K562 (cell line): ENCODE measurements around the gene ASIC3. TPM values are rescaled to one million over a fixed set of nuclear protein-coding genes. Genes with fewer than 3 reads are reported as not detected.

Experiments
- ATAC-seq: fragments of 200-7000 bp; cut with Tn5 transposase; 3 replicates; pipeline ENCODE4 v1.9.1; 2020; ENCODE audit warnings: moderate library complexity
- BruUV-seq: library from RNA; stranded (reverse); fragments of 400-500 nt; replicated peaks from 2 replicates; lab custom pipeline; 2021; lab: Mats Ljungman, UMichigan
- CTCF ChIA-PET: fragments of 300-600 bp; formaldehyde crosslinking; extraction: SDS; loops from one replicate; lab custom pipeline; 2021; ENCODE audit warnings: low intra/inter-chr PET ratio; lab: Yijun Ruan, JAX
- POLR2A ChIA-PET: fragments of 300-600, 350-650 bp; sonication (Branson Sonifier 250); formaldehyde crosslinking; extraction: SDS; loops from one replicate; lab custom pipeline; 2021; ENCODE audit warnings: antibody characterized with exemption, inconsistent platforms; lab: Yijun Ruan, JAX
- DNase-seq, 4 experiments: peaks; one replicate each; pipeline versions ENCODE4 v3.0.0 to v3.0.0-alpha.2; 2011 to 2018; ENCODE audit warnings: low spot score in 3 of 4, mixed read lengths in 3 of 4; ENCODE audit errors: extremely low read depth in 1 of 4
- FAIRE-seq: peaks from 2 replicates; lab custom pipeline; 2011; peaks lifted over from hg19 to GRCh38; lab: Jason Lieb, UNC
- H2AFZ ChIP-seq: 2 replicates; pipeline ENCODE4 v1.6.0; 2011; ENCODE audit warnings: low read depth, low read length, control low read depth, inconsistent platforms
- H3K27ac ChIP-seq: fragments of 200-600 bp; 3 replicates; pipeline ENCODE4 v1.8.0; 2011; ENCODE audit warnings: low read depth, mild to moderate bottlenecking, control low read depth, inconsistent platforms, low read length, moderate library complexity, mixed read lengths; ENCODE audit errors: extremely low read depth
- H3K27me3 ChIP-seq, 2 experiments: fragments of 300-600 bp in 1 of 2; 2 replicates in 1 of 2; 3 replicates in 1 of 2; pipeline versions ENCODE4 v1.6.0 to v1.8.0; 2011; ENCODE audit warnings: inconsistent platforms in 2 of 2, low read length in 2 of 2, mild to moderate bottlenecking in 1 of 2, mixed read lengths in 1 of 2, moderate library complexity in 1 of 2; ENCODE audit not compliant: control insufficient read depth in 2 of 2, insufficient read depth in 2 of 2
- H3K36me3 ChIP-seq: fragments of 300-600 bp; 3 replicates; pipeline ENCODE4 v1.8.0; 2011; ENCODE audit warnings: mild to moderate bottlenecking, low read length, inconsistent platforms; ENCODE audit not compliant: control insufficient read depth, insufficient read depth
- H3K4me1 ChIP-seq, 2 experiments: fragments of 200-600 bp in 1 of 2; replicated peaks in 1 of 2; 2 replicates in 1 of 2; 3 replicates in 1 of 2; pipeline versions ENCODE4 v1.5.1 to v1.8.0; 2011; ENCODE audit warnings: inconsistent platforms in 2 of 2, low read length in 2 of 2, mild to moderate bottlenecking in 1 of 2, mixed read lengths in 1 of 2, moderate library complexity in 1 of 2; ENCODE audit not compliant: control insufficient read depth in 2 of 2, insufficient read depth in 2 of 2
- H3K4me2 ChIP-seq: 2 replicates; pipeline ENCODE4 v1.6.1; 2011; ENCODE audit warnings: low read length, control low read depth, inconsistent platforms, mixed read lengths; ENCODE audit not compliant: insufficient read depth
- H3K4me3 ChIP-seq: fragments of 200-600 bp; sonication (generic), shearing (Covaris generic); 2 replicates; pipeline ENCODE4 v1.5.1; 2016; ENCODE audit warnings: control low read depth, inconsistent platforms
- H3K79me2 ChIP-seq: fragments of 200-600 bp; 3 replicates; pipeline ENCODE4 v1.8.0; 2011; ENCODE audit warnings: low read length, inconsistent platforms; ENCODE audit not compliant: control insufficient read depth, insufficient read depth
- H3K9ac ChIP-seq, 2 experiments: 2 replicates each; pipeline versions ENCODE4 v1.6.0 to v1.6.1; 2011; ENCODE audit warnings: low read depth in 2 of 2, low read length in 2 of 2, control low read depth in 1 of 2, inconsistent platforms in 1 of 2, mild to moderate bottlenecking in 1 of 2, mixed read lengths in 1 of 2; ENCODE audit not compliant: insufficient read depth in 1 of 2
- H3K9me1 ChIP-seq: one replicate; pipeline ENCODE4 v1.6.0; 2011; ENCODE audit warnings: inconsistent platforms, mild to moderate bottlenecking, low read length, moderate library complexity; ENCODE audit not compliant: control insufficient read depth, insufficient read depth
- H3K9me3 ChIP-seq: replicated peaks from 2 replicates; pipeline ENCODE4 v1.5.1; 2011; ENCODE audit warnings: low read depth, low read length, inconsistent platforms; ENCODE audit not compliant: control insufficient read depth, insufficient read depth
- H4K20me1 ChIP-seq: replicated peaks from 2 replicates; pipeline ENCODE4 v1.6.1; 2011; ENCODE audit warnings: low read length, inconsistent platforms, mixed read lengths; ENCODE audit not compliant: control insufficient read depth, insufficient read depth
- CHD2 ChIP-seq: IDR thresholded peaks from 2 replicates; pipeline ENCODE4 v1.6.1; 2011; ENCODE audit warnings: low read depth, low read length
- COPS2 ChIP-seq: fragments of 450-650 bp; conservative IDR thresholded peaks from 2 replicates; pipeline ENCODE4 v1.6.1; 2016; ENCODE audit warnings: mild to moderate bottlenecking, moderate library complexity
- CREB1 ChIP-seq, 2 experiments: sonication (generic) in 1 of 2; formaldehyde crosslinking in 1 of 2; IDR thresholded peaks; 2 replicates each; pipeline versions ENCODE4 v1.6.1 to v1.8.0; 2012 to 2022; ENCODE audit warnings: inconsistent platforms in 1 of 2, mild to moderate bottlenecking in 1 of 2, missing genetic modification reagents in 1 of 2, moderate library complexity in 1 of 2
- CTCFL ChIP-seq: IDR thresholded peaks from 2 replicates; pipeline ENCODE4 v1.6.1; 2011; ENCODE audit warnings: borderline replicate concordance, low read depth, mild to moderate bottlenecking, moderate library complexity, low read length; ENCODE audit not compliant: insufficient read depth, poor library complexity, severe bottlenecking
- NR1H2 ChIP-seq: sonication (generic); formaldehyde crosslinking; IDR thresholded peaks from 2 replicates; pipeline ENCODE4 v1.4.0; 2020; ENCODE audit warnings: mild to moderate bottlenecking, missing genetic modification reagents
- PTBP1 ChIP-seq: fragments of 200-400 bp; formaldehyde crosslinking; IDR thresholded peaks from 2 replicates; pipeline ENCODE4 v1.6.1; 2017; ENCODE audit warnings: low read depth, low read length
- RAD21 ChIP-seq, 2 experiments: fragments of 250-450 bp in 1 of 2; fragments of 450-650 bp in 1 of 2; sonication (Bioruptor Pico) in 1 of 2; formaldehyde crosslinking in 1 of 2; IDR thresholded peaks in 1 of 2; conservative IDR thresholded peaks in 1 of 2; 2 replicates each; pipeline versions ENCODE4 v1.4.0 to v1.8.0; 2020 to 2022; ENCODE audit warnings: mild to moderate bottlenecking in 2 of 2, moderate library complexity in 1 of 2
- SAFB2 ChIP-seq: fragments of 200-400 bp; formaldehyde crosslinking; IDR thresholded peaks from 2 replicates; pipeline ENCODE4 v1.6.1; 2018; ENCODE audit warnings: borderline replicate concordance, low read length, low read depth, moderate library complexity; ENCODE audit not compliant: severe bottlenecking
- TOE1 ChIP-seq, 2 experiments: fragments of 450-650 bp in 1 of 2; sonication (generic) in 1 of 2; formaldehyde crosslinking in 1 of 2; IDR thresholded peaks; 2 replicates each; pipeline versions ENCODE4 v1.7.1 to v1.8.0; 2016 to 2022; ENCODE audit warnings: borderline replicate concordance in 2 of 2, mild to moderate bottlenecking in 2 of 2, antibody characterized with exemption in 1 of 2, inconsistent platforms in 1 of 2, low read depth in 1 of 2, missing genetic modification reagents in 1 of 2, moderate library complexity in 1 of 2
- ZBTB7A ChIP-seq: IDR thresholded peaks from 2 replicates; pipeline ENCODE4 v1.6.1; 2011; ENCODE audit warnings: low read depth, mild to moderate bottlenecking, low read length, moderate library complexity, borderline replicate concordance; ENCODE audit not compliant: control insufficient read depth
- ZFX ChIP-seq: sonication (generic); formaldehyde crosslinking; IDR thresholded peaks from 2 replicates; pipeline ENCODE4 v1.8.0; 2022; ENCODE audit warnings: mild to moderate bottlenecking, missing genetic modification reagents, moderate library complexity
- ZNF224 ChIP-seq: sonication (generic); formaldehyde crosslinking; IDR thresholded peaks from 2 replicates; pipeline ENCODE4 v1.8.0; 2022; ENCODE audit warnings: mild to moderate bottlenecking, missing genetic modification reagents
- ZNF282 ChIP-seq: sonication (generic); formaldehyde crosslinking; IDR thresholded peaks from 2 replicates; pipeline ENCODE4 v1.8.1; 2023; ENCODE audit warnings: missing genetic modification reagents
- ZNF589 ChIP-seq: fragments of 200-800 bp; sonication (Bioruptor generic); IDR thresholded peaks from 2 replicates; pipeline ENCODE4 v1.6.1; 2016; ENCODE audit warnings: low read depth, missing genetic modification characterization, missing compliant biosample characterization
- ZNF644 ChIP-seq: fragments of 200-800 bp; sonication (Bioruptor generic); IDR thresholded peaks from 2 replicates; pipeline ENCODE4 v1.6.1; 2016; ENCODE audit warnings: low read depth, missing genetic modification characterization, missing compliant biosample characterization
- ZSCAN32 ChIP-seq: fragments of 450-650 bp; formaldehyde crosslinking; IDR thresholded peaks from 2 replicates; pipeline ENCODE4 v1.4.0; 2020; ENCODE audit warnings: mild to moderate bottlenecking, moderate library complexity
- WGBS: fragments of 100-300 bp; shearing (Covaris generic); methylation state at CpG from one replicate; pipeline ENCODE4 v1.1.6; 2016; ENCODE audit warnings: low coverage, mixed read lengths; ENCODE audit not compliant: insufficient coverage; ENCODE audit errors: missing lambda C conversion rate; 5-methylcytosine and 5-hydroxymethylcytosine counted together
- in situ Hi-C: fragments of 300-500 bp; cut with MboI; formaldehyde crosslinking; loops from 4 replicates; pipeline ENCODE4 v1.15.0; 2018; ENCODE audit warnings: inconsistent platforms, mixed read lengths
- intact Hi-C: fragments of 100-400 bp; cut with micrococcal nuclease; formaldehyde crosslinking; loops from 2 replicates; pipeline ENCODE4 v1.14.2; 2022
- polyA plus RNA-seq, 8 experiments: library from polyadenylated mRNA; depleted of rRNA in 4 of 8; stranded (reverse) in 5 of 8; unstranded in 3 of 8; fragments of >200 nt; fragmentation: Nextera tagmentation in 2 of 8; fragmentation: Illumina TruSeq in 1 of 8; extraction: Ambion mirVana in 2 of 8; extraction: Trizol in 1 of 8; gene quantifications; 2 replicates each; pipeline versions ENCODE4 v1.2.1 to v1.2.3, GENCODE V29; 2011 to 2014; ENCODE audit warnings: inconsistent platforms in 1 of 8, missing spikeins in 1 of 8
- total RNA-seq, 7 experiments: library from RNA; depleted of rRNA in 6 of 7; stranded (reverse); fragments of >200 nt in 6 of 7; fragmentation: Illumina TruSeq in 2 of 7; extraction: Trizol in 2 of 7; gene quantifications; 2 replicates each; pipeline versions ENCODE4 v1.2.1 to v1.2.3, GENCODE V29; 2011 to 2021; ENCODE audit warnings: low replicate concordance in 1 of 7
- TF ChIP-seq, protein P1 (sequence below): fragments of 200-800 bp; sonication (Bioruptor generic); IDR thresholded peaks from 2 replicates; pipeline ENCODE4 v1.6.1; 2017; ENCODE audit warnings: missing genetic modification characterization, missing compliant biosample characterization

Gene ASIC3
- total and polyA plus RNA-seq, 9 of the 15 experiments (the other 6 are each of a cell fraction or from before 2014, with no cell fraction given) = 0.11 to 5.0 (median 0.87) TPM

DNA sequence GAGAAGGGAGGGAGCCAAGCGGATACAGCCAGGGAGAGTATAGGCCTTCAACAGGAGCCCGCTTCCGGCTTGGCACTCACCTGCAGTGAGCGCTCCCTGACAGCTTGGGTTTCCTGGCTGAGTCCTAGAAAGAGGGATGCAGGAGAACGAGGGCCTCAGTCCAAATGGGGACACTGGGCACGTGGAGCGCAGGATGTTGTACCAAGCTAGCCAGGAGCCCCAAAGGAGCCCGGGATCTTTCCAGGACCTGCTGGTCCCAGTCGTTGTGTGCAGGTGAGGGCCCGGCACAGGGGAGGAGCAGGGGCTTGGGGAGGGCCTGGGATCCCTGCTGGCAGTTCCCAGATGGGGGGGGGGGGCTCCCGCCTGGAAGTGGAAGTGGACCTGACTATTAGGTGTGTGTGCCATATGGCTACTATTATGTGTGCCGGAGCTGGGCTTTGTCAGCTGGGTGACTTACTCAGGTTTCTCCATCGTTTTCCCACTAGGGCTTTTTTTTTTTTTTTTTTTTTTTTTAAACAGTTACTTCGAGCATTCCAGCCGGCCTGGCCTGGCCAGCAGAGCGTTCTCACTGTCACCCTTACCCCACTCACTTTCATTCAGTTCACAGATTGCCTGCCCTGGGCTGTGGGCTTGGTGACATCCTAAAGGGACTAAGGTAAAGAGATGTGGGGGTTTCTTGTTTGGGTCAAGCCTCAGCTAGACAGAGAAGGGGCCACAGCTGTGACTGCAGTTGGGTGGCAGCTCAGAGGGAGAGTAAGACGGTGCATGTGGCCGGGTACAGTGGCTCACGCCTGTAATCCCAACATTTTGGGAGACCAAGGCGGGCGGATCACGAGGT lies 41.8 kb downstream of the ASIC3 start:
- DNase-seq (no peak), FAIRE-seq (no peak), ATAC-seq (no peak)
- H3K4me1 ChIP-seq = peaks cover 30 to 58% of the 10 kb centered on the region in 2 experiments
- H3K9me3 ChIP-seq = no peaks in the 10 kb centered on the region
- H3K4me3 ChIP-seq = no peak overlapping the region
- in situ Hi-C loops = no loop called here
- peaks cover 54% of the 10 kb centered on the region for H4K20me1 ChIP-seq
- TF ChIP-seq CREB1 (IDR thresholded peaks at IDR 0.05) = no peak
- TF ChIP-seq CREB1 (CRISPR knock-in tag; IDR thresholded peaks at IDR 0.05) = no peak
- no peak for TF ChIP-seq ZFX (CRISPR knock-in tag)
- no peak for TF ChIP-seq ZNF589 (CRISPR knock-in tag)
- TF ChIP-seq, protein P1, sequence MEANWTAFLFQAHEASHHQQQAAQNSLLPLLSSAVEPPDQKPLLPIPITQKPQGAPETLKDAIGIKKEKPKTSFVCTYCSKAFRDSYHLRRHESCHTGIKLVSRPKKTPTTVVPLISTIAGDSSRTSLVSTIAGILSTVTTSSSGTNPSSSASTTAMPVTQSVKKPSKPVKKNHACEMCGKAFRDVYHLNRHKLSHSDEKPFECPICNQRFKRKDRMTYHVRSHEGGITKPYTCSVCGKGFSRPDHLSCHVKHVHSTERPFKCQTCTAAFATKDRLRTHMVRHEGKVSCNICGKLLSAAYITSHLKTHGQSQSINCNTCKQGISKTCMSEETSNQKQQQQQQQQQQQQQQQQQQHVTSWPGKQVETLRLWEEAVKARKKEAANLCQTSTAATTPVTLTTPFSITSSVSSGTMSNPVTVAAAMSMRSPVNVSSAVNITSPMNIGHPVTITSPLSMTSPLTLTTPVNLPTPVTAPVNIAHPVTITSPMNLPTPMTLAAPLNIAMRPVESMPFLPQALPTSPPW = no peak
- no peak for TF ChIP-seq ZBTB7A
- no peak for TF ChIP-seq ZNF282 (CRISPR knock-in tag)
- no peak for TF ChIP-seq TOE1 (IDR thresholded peaks at IDR 0.05; ENCODE audit: borderline replicate concordance)
- no peak for TF ChIP-seq TOE1 (CRISPR knock-in tag; IDR thresholded peaks at IDR 0.05; ENCODE audit: borderline replicate concordance, low read depth)
- no peak for TF ChIP-seq CTCFL
- no peak for TF ChIP-seq PTBP1
- no peak for TF ChIP-seq ZNF224 (CRISPR knock-in tag)
- TF ChIP-seq COPS2 = no peak
- TF ChIP-seq ZNF644 (tag) = no peak
- TF ChIP-seq RAD21 (CRISPR knock-in tag; conservative IDR thresholded peaks at IDR 0.05 in 1 of 2, IDR thresholded peaks at IDR 0.05 in 1 of 2) = no peak
- no peak for TF ChIP-seq ZSCAN32 (CRISPR knock-in tag)
- no peak for TF ChIP-seq NR1H2
- no peak for TF ChIP-seq CHD2
- TF ChIP-seq SAFB2 = no peak
- peak overlapping the region in 1 of 2 experiments; percentile 98; a peak in 1 of 4 replicates for H3K9ac ChIP-seq
- WGBS = 92% methylated on average over 21 of the region's 22 CpGs
- H2AFZ ChIP-seq = no peak overlapping the region
- H3K27ac ChIP-seq = no peak overlapping the region
- no peak overlapping the region for H3K4me2 ChIP-seq
- H3K79me2 ChIP-seq = peaks cover 88% of the 10 kb centered on the region
- no TSS peak for BruUV-seq
- H3K9me1 ChIP-seq = peaks cover 9% of the 10 kb centered on the region
- peaks cover 70% of the 10 kb centered on the region; the same call in 2 of the 3 replicates for H3K36me3 ChIP-seq
- intact Hi-C loops = loop anchor here (2.0 to 10.0 kb wide), 3 partner anchors 19 to 775 kb away; no protein-coding TSS in a partner anchor
- POLR2A ChIA-PET = interaction anchor here (0.6 to 1.7 kb wide), 7 partner anchors 12 to 59 kb away, joined by 3 to 7 read pairs (median 3); no protein-coding TSS in a partner anchor
- no peaks in the 10 kb centered on the region for H3K27me3 ChIP-seq
- CTCF ChIA-PET = no interaction called here
